Measurements from ENCODE around the gene MMP21. TPM values are rescaled to one million over a fixed set of nuclear protein-coding genes. Genes with fewer than 3 reads are reported as not detected.

MMP21 gene
- total and polyA plus RNA-seq, 2 experiments from 2014 or later: not detected

DNA sequence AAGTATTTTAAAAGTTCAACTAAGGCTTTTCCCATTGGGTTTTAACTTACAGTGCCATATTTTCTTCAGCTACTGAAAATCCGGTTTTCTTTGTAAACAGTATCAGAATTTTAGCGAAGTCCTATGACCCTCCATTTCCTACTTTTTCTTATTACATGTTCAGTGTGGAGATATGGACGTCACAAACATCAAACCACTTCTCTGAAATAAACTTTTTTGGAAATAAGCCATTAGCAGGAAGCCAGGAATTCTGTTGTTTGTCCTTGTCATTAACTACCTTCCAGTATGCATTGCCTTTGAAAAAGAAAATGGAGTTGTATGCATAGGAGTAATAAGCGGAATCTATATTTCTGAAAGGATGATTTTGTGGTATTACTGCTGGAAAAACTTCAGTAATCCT is 9.1 kb downstream of the MMP21 start:
- no peak overlapping the region for H3K27ac Mint-ChIP-seq

DNA sequence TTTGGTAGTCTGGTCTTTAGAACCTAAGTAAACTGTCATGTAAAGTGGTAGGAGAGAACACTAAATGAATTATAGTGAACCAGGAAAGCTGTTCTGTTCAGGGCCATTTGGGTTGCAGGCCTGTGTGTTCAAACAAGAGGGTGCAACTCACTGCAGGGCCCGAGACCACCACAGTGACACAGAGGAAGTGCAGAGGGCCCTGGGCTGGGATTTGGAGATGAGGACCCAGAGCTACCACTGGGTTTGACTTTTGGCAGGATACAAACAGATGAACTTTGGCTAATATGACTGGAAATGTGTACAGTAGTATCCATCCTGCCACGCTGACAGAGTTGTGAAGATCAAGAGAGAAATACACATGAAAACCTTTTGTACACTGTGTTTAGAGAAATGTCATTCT is 9.8 kb downstream of the MMP21 start:
- Mint-ChIP-seq H3K27ac (no peak overlapping the region), H3K27me3 (ENCODE audit: insufficient read depth, low read depth, poor library complexity) (no peaks in the 10 kb centered on the region), H3K4me1 (peaks cover 20% of the 10 kb centered on the region), H3K36me3 (ENCODE audit: low read depth) (peaks cover 30% of the 10 kb centered on the region; the same call in 2 of the 3 replicates), H3K9me3 (no peaks in the 10 kb centered on the region), H3K4me3 (no peak overlapping the region)
- no peak overlapping the region for H2AFZ ChIP-seq
- H3K36me3 ChIP-seq (ENCODE audit: insufficient read depth): peaks cover 12% of the 10 kb centered on the region
- H3K4me2 ChIP-seq: no peak overlapping the region
- H3K4me1 ChIP-seq (ENCODE audit: insufficient read depth): peaks cover 3% of the 10 kb centered on the region; the same call in 1 of the 2 replicates
- DNase-seq (ENCODE audit: low spot score) (no peak), ATAC-seq (no peak)
- no peaks in the 10 kb centered on the region for H3F3A ChIP-seq (replicated peaks; ENCODE audit: low read depth)
- H3K9me2 ChIP-seq (ENCODE audit: insufficient read depth): no peaks in the 10 kb centered on the region
- no peaks in the 10 kb centered on the region for H4K20me1 ChIP-seq (replicated peaks; ENCODE audit: insufficient read depth)
- no peaks in the 10 kb centered on the region for H3K27me3 ChIP-seq (ENCODE audit: insufficient read depth)
- H3K79me2 ChIP-seq (replicated peaks; ENCODE audit: insufficient read depth): no peaks in the 10 kb centered on the region
- H3K4me3 ChIP-seq: no peak overlapping the region
- H3K27ac ChIP-seq (ENCODE audit: low read depth): no peak overlapping the region
- TF ChIP-seq, protein P1, sequence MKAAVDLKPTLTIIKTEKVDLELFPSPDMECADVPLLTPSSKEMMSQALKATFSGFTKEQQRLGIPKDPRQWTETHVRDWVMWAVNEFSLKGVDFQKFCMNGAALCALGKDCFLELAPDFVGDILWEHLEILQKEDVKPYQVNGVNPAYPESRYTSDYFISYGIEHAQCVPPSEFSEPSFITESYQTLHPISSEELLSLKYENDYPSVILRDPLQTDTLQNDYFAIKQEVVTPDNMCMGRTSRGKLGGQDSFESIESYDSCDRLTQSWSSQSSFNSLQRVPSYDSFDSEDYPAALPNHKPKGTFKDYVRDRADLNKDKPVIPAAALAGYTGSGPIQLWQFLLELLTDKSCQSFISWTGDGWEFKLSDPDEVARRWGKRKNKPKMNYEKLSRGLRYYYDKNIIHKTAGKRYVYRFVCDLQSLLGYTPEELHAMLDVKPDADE (IDR thresholded peaks at IDR 0.05): no peak
- TF ChIP-seq ZNF114 (CRISPR knock-in tag; IDR thresholded peaks at IDR 0.05) (no peak), POLR2AphosphoS5 (IDR thresholded peaks at IDR 0.05; ENCODE audit: low read depth) (no peak), CREB1 (CRISPR knock-in tag; IDR thresholded peaks at IDR 0.05; ENCODE audit: low read depth) (no peak), JUNB (IDR thresholded peaks at IDR 0.05; ENCODE audit: unreplicated experiment) (no peak)
- TF ChIP-seq, protein P2, sequence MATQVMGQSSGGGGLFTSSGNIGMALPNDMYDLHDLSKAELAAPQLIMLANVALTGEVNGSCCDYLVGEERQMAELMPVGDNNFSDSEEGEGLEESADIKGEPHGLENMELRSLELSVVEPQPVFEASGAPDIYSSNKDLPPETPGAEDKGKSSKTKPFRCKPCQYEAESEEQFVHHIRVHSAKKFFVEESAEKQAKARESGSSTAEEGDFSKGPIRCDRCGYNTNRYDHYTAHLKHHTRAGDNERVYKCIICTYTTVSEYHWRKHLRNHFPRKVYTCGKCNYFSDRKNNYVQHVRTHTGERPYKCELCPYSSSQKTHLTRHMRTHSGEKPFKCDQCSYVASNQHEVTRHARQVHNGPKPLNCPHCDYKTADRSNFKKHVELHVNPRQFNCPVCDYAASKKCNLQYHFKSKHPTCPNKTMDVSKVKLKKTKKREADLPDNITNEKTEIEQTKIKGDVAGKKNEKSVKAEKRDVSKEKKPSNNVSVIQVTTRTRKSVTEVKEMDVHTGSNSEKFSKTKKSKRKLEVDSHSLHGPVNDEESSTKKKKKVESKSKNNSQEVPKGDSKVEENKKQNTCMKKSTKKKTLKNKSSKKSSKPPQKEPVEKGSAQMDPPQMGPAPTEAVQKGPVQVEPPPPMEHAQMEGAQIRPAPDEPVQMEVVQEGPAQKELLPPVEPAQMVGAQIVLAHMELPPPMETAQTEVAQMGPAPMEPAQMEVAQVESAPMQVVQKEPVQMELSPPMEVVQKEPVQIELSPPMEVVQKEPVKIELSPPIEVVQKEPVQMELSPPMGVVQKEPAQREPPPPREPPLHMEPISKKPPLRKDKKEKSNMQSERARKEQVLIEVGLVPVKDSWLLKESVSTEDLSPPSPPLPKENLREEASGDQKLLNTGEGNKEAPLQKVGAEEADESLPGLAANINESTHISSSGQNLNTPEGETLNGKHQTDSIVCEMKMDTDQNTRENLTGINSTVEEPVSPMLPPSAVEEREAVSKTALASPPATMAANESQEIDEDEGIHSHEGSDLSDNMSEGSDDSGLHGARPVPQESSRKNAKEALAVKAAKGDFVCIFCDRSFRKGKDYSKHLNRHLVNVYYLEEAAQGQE (IDR thresholded peaks at IDR 0.05; ENCODE audit: unreplicated experiment): no peak

More for the DNA sequence above, 9.1 kb downstream of the MMP21 start:
- Histone ChIP-seq H2AFZ (no peak overlapping the region), H3K27ac (ENCODE audit: low read depth) (no peak overlapping the region), H3K4me1 (ENCODE audit: insufficient read depth) (peaks cover 3% of the 10 kb centered on the region; the same call in 1 of the 2 replicates), H3K79me2 (replicated peaks; ENCODE audit: insufficient read depth) (no peaks in the 10 kb centered on the region), H3K4me2 (no peak overlapping the region), H3K9me2 (ENCODE audit: insufficient read depth) (no peaks in the 10 kb centered on the region), H3K27me3 (ENCODE audit: insufficient read depth) (no peaks in the 10 kb centered on the region), H3F3A (replicated peaks; ENCODE audit: low read depth) (no peaks in the 10 kb centered on the region), H4K20me1 (replicated peaks; ENCODE audit: insufficient read depth) (no peaks in the 10 kb centered on the region), H3K36me3 (ENCODE audit: insufficient read depth) (peaks cover 12% of the 10 kb centered on the region), H3K4me3 (no peak overlapping the region)
- H3K9me3 Mint-ChIP-seq: no peaks in the 10 kb centered on the region
- H3K4me1 Mint-ChIP-seq: peaks cover 16% of the 10 kb centered on the region
- H3K36me3 Mint-ChIP-seq (ENCODE audit: low read depth): peaks cover 30% of the 10 kb centered on the region; the same call in 2 of the 3 replicates
- TF ChIP-seq ZNF331 (CRISPR knock-in tag; IDR thresholded peaks at IDR 0.05; ENCODE audit: low read depth): no peak
- TF ChIP-seq, protein P2 (IDR thresholded peaks at IDR 0.05; ENCODE audit: unreplicated experiment): no peak
- TF ChIP-seq, protein P3, sequence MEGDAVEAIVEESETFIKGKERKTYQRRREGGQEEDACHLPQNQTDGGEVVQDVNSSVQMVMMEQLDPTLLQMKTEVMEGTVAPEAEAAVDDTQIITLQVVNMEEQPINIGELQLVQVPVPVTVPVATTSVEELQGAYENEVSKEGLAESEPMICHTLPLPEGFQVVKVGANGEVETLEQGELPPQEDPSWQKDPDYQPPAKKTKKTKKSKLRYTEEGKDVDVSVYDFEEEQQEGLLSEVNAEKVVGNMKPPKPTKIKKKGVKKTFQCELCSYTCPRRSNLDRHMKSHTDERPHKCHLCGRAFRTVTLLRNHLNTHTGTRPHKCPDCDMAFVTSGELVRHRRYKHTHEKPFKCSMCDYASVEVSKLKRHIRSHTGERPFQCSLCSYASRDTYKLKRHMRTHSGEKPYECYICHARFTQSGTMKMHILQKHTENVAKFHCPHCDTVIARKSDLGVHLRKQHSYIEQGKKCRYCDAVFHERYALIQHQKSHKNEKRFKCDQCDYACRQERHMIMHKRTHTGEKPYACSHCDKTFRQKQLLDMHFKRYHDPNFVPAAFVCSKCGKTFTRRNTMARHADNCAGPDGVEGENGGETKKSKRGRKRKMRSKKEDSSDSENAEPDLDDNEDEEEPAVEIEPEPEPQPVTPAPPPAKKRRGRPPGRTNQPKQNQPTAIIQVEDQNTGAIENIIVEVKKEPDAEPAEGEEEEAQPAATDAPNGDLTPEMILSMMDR (conservative IDR thresholded peaks at IDR 0.05; ENCODE audit: low read depth in 2 of 2): no peak
- TF ChIP-seq JUNB (IDR thresholded peaks at IDR 0.05; ENCODE audit: unreplicated experiment): no peak
- no peak for TF ChIP-seq ZNF114 (CRISPR knock-in tag; IDR thresholded peaks at IDR 0.05)
- H3K27me3 Mint-ChIP-seq (ENCODE audit: insufficient read depth, low read depth, poor library complexity): no peaks in the 10 kb centered on the region
- no peak for ATAC-seq
- no peak overlapping the region for H3K4me3 Mint-ChIP-seq
- no peak for DNase-seq (ENCODE audit: low spot score)
